Measurements from ENCODE around the gene RNF220. TPM values are rescaled to one million over a fixed set of nuclear protein-coding genes. Genes with fewer than 3 reads are reported as not detected.

RNF220 gene
- total and polyA plus RNA-seq, 2 donors from 2014 or later, result 66.9 to 69.0 TPM

- Histone ChIP-seq H3K4me3 (ENCODE audit: low read length in 3 of 3) (no peak overlapping the region), H3K4me1 (ENCODE audit: control insufficient read depth in 2 of 3, insufficient read depth in 2 of 3, low read depth in 1 of 3, low read length in 3 of 3) (no peaks in the 10 kb centered on the region), H3K27ac (ENCODE audit: low read depth in 2 of 2, low read length in 2 of 2) (no peak overlapping the region), H3K9ac (ENCODE audit: low read length in 3 of 3) (no peak overlapping the region), H3K27me3 (ENCODE audit: control insufficient read depth, insufficient read depth, low read length) (peaks cover 6% of the 10 kb centered on the region), H3K9me3 (ENCODE audit: control insufficient read depth in 2 of 3, insufficient read depth in 1 of 3, low read length in 3 of 3) (no peaks in the 10 kb centered on the region), H3K36me3 (ENCODE audit: control insufficient read depth in 2 of 3, insufficient read depth in 3 of 3, low read length in 3 of 3) (no peaks in the 10 kb centered on the region)
- no peak for TF ChIP-seq CTCF (IDR thresholded peaks at IDR 0.05; ENCODE audit: borderline replicate concordance, extremely low read depth, insufficient read depth)
- FAIRE-seq, result no peak
- no peak for DNase-seq
- intact Hi-C loops (cut with DNase I), result no loop called here
Observed at GRCh38 chr1:44511363-44511762, 106.3 kb downstream of the RNF220 start.

GRCh38 chr1:44511769-44512168 is 106.7 kb downstream of the RNF220 start:
- Histone ChIP-seq H3K4me3 (ENCODE audit: low read length in 3 of 3) (no peak overlapping the region), H3K9me3 (ENCODE audit: control insufficient read depth in 2 of 3, insufficient read depth in 1 of 3, low read length in 3 of 3) (no peaks in the 10 kb centered on the region), H3K36me3 (ENCODE audit: control insufficient read depth in 2 of 3, insufficient read depth in 3 of 3, low read length in 3 of 3) (no peaks in the 10 kb centered on the region), H3K9ac (ENCODE audit: low read length in 3 of 3) (no peak overlapping the region), H3K4me1 (ENCODE audit: control insufficient read depth in 2 of 3, insufficient read depth in 2 of 3, low read depth in 1 of 3, low read length in 3 of 3) (no peaks in the 10 kb centered on the region), H3K27ac (ENCODE audit: low read depth in 2 of 2, low read length in 2 of 2) (no peak overlapping the region), H3K27me3 (ENCODE audit: control insufficient read depth, insufficient read depth, low read length) (peaks cover 5% of the 10 kb centered on the region)
- intact Hi-C loops (cut with DNase I), result no loop called here
- FAIRE-seq (no peak), DNase-seq (no peak)
- no peak for TF ChIP-seq CTCF (IDR thresholded peaks at IDR 0.05; ENCODE audit: borderline replicate concordance, extremely low read depth, insufficient read depth)

- no peaks in the 10 kb centered on the region for H3K36me3 ChIP-seq (ENCODE audit: control insufficient read depth in 2 of 3, insufficient read depth in 3 of 3, low read length in 3 of 3)
- H3K9me3 ChIP-seq (ENCODE audit: control insufficient read depth in 2 of 3, insufficient read depth in 1 of 3, low read length in 3 of 3), result no peaks in the 10 kb centered on the region
- no peak overlapping the region for H3K9ac ChIP-seq (ENCODE audit: low read length in 3 of 3)
- TF ChIP-seq CTCF (IDR thresholded peaks at IDR 0.05; ENCODE audit: borderline replicate concordance, extremely low read depth, insufficient read depth), result no peak
- no peak overlapping the region for H3K27ac ChIP-seq (ENCODE audit: low read depth in 2 of 2, low read length in 2 of 2)
- H3K4me1 ChIP-seq (ENCODE audit: control insufficient read depth in 2 of 3, insufficient read depth in 2 of 3, low read depth in 1 of 3, low read length in 3 of 3), result no peaks in the 10 kb centered on the region
- intact Hi-C loops (cut with DNase I), result no loop called here
- H3K27me3 ChIP-seq (ENCODE audit: control insufficient read depth, insufficient read depth, low read length), result peaks cover 2% of the 10 kb centered on the region
- peak in 1 of 5 donors; percentile 15 for DNase-seq
- no peak for FAIRE-seq
- H3K4me3 ChIP-seq (ENCODE audit: low read length in 3 of 3), result no peak overlapping the region
Observed at GRCh38 chr1:44512313-44512885, 107.3 kb downstream of the RNF220 start.

- Histone ChIP-seq H3K9me3 (ENCODE audit: control insufficient read depth in 2 of 3, insufficient read depth in 1 of 3, low read length in 3 of 3) (no peaks in the 10 kb centered on the region), H3K27me3 (ENCODE audit: control insufficient read depth, insufficient read depth, low read length) (peaks cover 2% of the 10 kb centered on the region), H3K9ac (ENCODE audit: low read length in 3 of 3) (no peak overlapping the region), H3K27ac (ENCODE audit: low read depth in 2 of 2, low read length in 2 of 2) (no peak overlapping the region), H3K36me3 (ENCODE audit: control insufficient read depth in 2 of 3, insufficient read depth in 3 of 3, low read length in 3 of 3) (no peaks in the 10 kb centered on the region), H3K4me1 (ENCODE audit: control insufficient read depth in 2 of 3, insufficient read depth in 2 of 3, low read depth in 1 of 3, low read length in 3 of 3) (no peaks in the 10 kb centered on the region), H3K4me3 (ENCODE audit: low read length in 3 of 3) (no peak overlapping the region)
- FAIRE-seq (no peak), DNase-seq (no peak)
- intact Hi-C loops (cut with DNase I), result no loop called here
- TF ChIP-seq CTCF (IDR thresholded peaks at IDR 0.05; ENCODE audit: borderline replicate concordance, extremely low read depth, insufficient read depth), result no peak
Observed at GRCh38 chr1:44513111-44513510, 108.1 kb downstream of the RNF220 start.

Measured in kidney (tissue), 14 donors.